Raji (cell line): ENCODE measurements around the gene C18orf32.

Experiments
- POLR2A ChIP-seq: IDR thresholded peaks from 2 replicates; pipeline ENCODE4 v1.6.1; 2011; ENCODE audit warnings: low read depth, low read length, control low read depth; ENCODE audit not compliant: insufficient read depth

Gene C18orf32

GRCh38 chr18:49510393-49511115 lies 23.5 kb upstream of the C18orf32 start:
- TF ChIP-seq POLR2A = no peak

DNA sequence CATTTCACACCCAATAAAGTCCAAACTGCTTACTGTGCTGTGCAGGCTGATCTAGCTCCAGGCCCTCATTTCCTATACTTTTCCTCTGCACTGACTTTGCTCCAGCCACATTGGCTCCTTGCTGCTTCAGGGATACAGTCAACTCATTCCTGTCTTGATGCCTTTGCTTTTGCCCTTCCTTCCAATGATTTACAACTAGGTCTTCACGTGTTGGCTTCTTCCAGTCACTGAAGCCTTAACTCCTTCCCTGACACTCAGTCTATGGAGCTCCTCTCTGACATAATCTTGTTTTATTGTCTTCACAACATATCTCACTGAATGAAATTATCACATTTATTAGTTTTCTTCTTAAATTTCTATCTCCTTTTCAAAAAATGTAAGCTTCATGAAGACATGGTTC lies 16.9 kb upstream of the C18orf32 start:
- no peak for TF ChIP-seq POLR2A

GRCh38 chr18:49500201-49500921 lies 13.3 kb upstream of the C18orf32 start:
- TF ChIP-seq POLR2A = no peak

GRCh38 chr18:49499046-49499637 lies 12.1 kb upstream of the C18orf32 start:
- no peak for TF ChIP-seq POLR2A

GRCh38 chr18:49495480-49495879 lies 8.4 kb upstream of the C18orf32 start:
- no peak for TF ChIP-seq POLR2A

GRCh38 chr18:49495076-49495475 lies 8.0 kb upstream of the C18orf32 start:
- no peak for TF ChIP-seq POLR2A

DNA sequence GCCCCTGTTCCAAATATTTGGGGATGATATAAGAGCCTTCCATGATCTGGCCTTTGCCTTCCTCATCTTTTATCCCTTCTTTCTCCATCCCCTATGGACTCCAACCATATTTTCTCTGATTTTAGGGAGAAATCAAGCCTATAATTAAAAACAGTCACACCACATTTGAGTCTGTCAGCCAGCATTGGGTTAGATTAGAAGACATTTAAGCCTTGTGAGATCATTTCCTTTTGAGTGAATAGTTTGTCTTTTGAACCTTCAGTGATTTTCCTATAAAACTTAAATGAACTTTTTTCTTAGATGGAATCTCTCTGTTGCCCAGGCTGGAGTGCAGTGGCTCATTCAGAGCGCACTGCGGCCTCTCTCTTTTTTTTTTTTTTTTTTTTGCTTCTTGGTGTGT lies 7.6 kb upstream of the C18orf32 start:
- TF ChIP-seq POLR2A = no peak

DNA sequence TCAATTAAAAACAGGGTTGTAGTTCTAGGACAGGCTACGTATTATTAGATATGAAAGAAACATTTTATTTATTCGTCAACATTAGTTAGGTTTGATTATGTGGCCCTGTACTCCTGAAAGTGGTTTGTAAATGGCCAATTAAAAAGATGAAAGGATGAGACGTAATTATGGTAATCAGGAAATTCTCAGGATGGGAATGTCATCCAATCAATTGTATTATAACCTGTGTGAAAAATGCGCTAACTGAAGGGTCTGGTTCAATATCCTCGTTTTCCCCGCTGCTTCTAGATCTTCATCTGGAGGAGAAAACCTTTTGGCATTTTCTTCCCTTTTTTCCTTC lies 5.6 kb upstream of the C18orf32 start:
- no peak for TF ChIP-seq POLR2A

- TF ChIP-seq POLR2A = peak; percentile 97
Measured at GRCh38 chr18:49491857-49492693, 5.0 kb upstream of the C18orf32 start, which contains the start of gene RPL17. Gene RPL17, minus strand, starts transcription at chr18:49492465.

- TF ChIP-seq POLR2A = no peak
Measured at GRCh38 chr18:49491534-49491856, 4.5 kb upstream of the C18orf32 start.

GRCh38 chr18:49490246-49490762 lies 3.3 kb upstream of the C18orf32 start:
- no peak for TF ChIP-seq POLR2A

DNA sequence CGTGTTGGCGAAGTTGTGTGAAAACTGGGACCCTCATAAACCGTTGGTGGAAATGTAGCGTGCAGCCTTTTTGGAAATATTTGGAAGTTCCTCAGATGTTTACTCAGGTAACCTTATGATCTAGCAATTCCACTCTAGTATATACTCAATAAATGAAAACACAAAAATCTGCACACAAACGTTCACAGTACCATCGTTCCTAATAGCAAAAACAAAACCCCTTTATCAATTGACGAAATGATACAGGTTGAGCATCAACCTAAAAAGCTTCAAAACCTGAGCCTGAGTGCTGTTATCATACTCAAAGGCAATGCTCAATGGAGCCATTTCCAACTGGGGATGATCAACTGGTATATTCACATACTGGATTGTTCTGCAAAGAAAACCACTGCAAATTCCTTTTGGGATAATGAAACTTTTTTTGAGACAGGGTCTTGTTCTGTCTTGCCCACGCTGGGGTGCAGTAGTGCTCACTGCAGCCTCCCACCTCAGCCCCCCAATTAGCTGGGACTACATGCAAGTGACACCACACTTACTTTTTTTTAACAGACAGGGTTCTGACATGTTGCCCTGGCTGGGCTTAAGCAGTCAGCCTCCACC lies 777 bp upstream of the C18orf32 start:
- TF ChIP-seq POLR2A = no peak

- no peak for TF ChIP-seq POLR2A
Measured at GRCh38 chr18:49486606-49486952, 455 bp downstream of the C18orf32 start.

GRCh38 chr18:49486134-49486533 lies 900 bp downstream of the C18orf32 start:
- TF ChIP-seq POLR2A = no peak

DNA sequence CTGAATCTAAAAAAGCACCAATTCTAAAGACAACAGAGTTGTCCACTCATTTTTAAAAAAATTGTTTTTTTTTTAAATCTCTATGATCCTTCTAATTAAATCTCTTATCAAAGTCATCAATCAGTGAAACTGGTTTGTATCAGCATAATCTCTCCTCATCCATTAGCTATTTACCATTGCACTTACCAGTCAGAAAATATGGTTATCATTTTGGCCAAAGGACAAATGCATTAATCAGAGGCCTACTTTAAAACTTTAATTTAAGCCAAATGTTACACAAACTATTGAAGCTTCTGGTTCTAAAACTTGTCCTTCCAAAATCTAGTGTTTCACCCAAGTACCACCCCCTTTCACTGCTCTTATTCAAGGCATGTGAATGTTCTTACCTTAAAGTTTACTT lies 3.8 kb downstream of the C18orf32 start:
- no peak for TF ChIP-seq POLR2A

DNA sequence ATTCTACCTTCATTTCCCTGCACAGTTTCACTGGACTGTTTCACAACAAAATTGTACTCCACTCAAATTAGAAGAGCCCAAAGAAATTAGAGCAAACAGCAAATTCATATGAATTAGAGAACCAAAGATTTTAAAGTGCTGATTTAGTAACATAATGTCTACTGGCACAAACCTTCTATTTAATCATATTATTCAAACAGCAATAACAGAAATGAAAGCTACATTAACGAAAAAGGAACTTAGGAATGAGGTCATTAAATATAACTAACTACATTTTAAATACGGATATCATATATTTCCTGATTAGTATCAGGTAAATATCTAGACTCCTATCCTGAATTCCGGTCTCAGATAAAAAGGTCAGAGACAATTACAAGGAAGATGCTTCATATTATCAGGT lies 5.1 kb downstream of the C18orf32 start:
- no peak for TF ChIP-seq POLR2A

- TF ChIP-seq POLR2A = no peak
Measured at GRCh38 chr18:49481317-49481716, 5.7 kb downstream of the C18orf32 start.
